Measurements from ENCODE around the gene SLC4A8. TPM values are rescaled to one million over a fixed set of nuclear protein-coding genes. Genes with fewer than 3 reads are reported as not detected.

Gene SLC4A8
- total RNA-seq, 1 donor from 2014 or later: 18.5 TPM

DNA sequence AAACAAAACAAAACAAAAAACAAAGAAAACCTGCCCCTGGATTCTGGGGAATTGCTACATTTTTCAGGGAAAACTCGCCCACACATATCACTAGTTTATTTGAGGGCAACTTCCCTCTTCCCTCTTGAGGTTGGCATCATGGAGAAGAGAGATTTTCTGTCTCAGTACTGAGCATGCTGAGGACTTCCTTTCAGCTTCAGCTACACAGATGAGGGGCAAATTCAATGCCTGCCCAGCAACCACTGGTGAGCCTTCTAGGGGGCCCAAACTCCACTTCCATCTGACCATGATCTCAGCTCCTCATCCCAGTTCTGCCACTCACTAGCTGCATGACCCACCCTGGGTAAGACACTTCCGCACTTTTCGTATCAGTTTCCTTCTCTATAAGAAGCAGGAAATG lies 103.3 kb downstream of the SLC4A8 start:
- no peaks in the 10 kb centered on the region for H3K9me3 Mint-ChIP-seq
- H3K36me3 Mint-ChIP-seq: no peaks in the 10 kb centered on the region
- H3K27me3 Mint-ChIP-seq: peaks cover 9% of the 10 kb centered on the region
- TF ChIP-seq, protein P1, sequence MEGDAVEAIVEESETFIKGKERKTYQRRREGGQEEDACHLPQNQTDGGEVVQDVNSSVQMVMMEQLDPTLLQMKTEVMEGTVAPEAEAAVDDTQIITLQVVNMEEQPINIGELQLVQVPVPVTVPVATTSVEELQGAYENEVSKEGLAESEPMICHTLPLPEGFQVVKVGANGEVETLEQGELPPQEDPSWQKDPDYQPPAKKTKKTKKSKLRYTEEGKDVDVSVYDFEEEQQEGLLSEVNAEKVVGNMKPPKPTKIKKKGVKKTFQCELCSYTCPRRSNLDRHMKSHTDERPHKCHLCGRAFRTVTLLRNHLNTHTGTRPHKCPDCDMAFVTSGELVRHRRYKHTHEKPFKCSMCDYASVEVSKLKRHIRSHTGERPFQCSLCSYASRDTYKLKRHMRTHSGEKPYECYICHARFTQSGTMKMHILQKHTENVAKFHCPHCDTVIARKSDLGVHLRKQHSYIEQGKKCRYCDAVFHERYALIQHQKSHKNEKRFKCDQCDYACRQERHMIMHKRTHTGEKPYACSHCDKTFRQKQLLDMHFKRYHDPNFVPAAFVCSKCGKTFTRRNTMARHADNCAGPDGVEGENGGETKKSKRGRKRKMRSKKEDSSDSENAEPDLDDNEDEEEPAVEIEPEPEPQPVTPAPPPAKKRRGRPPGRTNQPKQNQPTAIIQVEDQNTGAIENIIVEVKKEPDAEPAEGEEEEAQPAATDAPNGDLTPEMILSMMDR (conservative IDR thresholded peaks at IDR 0.05): no peak
- H3K4me3 Mint-ChIP-seq: no peak overlapping the region
- no peak overlapping the region for H3K27ac Mint-ChIP-seq
- peaks cover 9% of the 10 kb centered on the region for H3K4me1 Mint-ChIP-seq (ENCODE audit: unreplicated experiment)
- DNase-seq (ENCODE audit: extremely low spot score, unreplicated experiment): no peak

DNA sequence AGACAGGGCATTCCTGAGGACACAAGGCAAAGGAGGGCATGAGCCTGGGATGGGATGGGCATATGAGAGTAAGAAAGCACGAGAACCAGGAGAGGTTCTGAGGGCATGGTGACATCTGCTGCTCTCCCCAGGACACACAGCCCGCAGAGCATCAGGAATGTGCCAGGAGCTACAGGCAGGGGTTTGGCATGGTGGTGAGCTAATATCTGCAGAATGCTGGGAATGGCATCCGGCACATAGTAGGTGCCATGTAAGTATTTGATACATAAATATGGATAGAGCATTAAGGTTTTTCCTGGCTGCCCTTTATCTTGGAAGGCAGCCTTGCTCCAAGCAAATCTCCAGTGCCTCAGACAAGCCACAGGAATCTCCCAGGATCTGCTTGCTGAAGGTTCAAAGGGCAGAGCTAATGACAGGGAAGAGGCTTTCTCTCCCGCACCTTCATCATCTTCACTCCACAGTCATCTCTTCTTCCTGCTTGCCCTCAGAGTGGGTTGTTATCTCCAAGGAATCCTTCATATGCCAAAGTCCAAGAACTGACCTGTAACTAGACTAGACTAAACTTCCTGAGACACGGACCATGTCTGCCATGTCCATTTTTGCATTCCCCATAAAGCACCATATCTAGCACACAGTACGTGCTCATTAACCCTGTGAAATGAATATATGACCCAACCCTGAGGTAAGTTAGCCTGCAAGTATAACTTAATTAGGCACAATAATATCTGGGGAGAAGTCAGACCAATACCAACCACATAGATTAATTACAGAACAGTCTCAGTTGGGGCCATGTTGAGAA lies 104.4 kb downstream of the SLC4A8 start:
- no peaks in the 10 kb centered on the region for H3K9me3 Mint-ChIP-seq
- DNase-seq (ENCODE audit: extremely low spot score, unreplicated experiment): no peak
- H3K36me3 Mint-ChIP-seq: no peaks in the 10 kb centered on the region
- peaks cover 16% of the 10 kb centered on the region for H3K27me3 Mint-ChIP-seq
- TF ChIP-seq, protein P1 (conservative IDR thresholded peaks at IDR 0.05): no peak
- H3K27ac Mint-ChIP-seq: no peak overlapping the region
- H3K4me3 Mint-ChIP-seq: no peak overlapping the region
- H3K4me1 Mint-ChIP-seq (ENCODE audit: unreplicated experiment): peaks cover 9% of the 10 kb centered on the region

DNA sequence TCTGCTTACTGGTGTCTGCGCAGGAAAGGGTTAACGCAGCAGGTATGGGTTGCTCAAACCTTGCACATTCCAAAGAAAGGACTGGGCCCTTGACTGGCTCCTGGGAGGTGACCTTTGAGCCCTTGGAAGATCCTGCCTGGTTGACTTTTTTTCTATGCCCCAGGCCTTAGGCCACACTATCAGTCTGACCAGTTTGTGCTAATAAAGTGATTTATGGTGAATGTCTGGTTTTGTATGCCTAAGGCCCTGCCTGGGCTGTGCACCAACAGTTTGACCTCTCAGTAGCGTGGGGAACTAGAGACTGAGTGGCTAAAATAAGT lies 105.0 kb downstream of the SLC4A8 start:
- TF ChIP-seq, protein P1 (conservative IDR thresholded peaks at IDR 0.05): no peak
- peaks cover 9% of the 10 kb centered on the region for H3K4me1 Mint-ChIP-seq (ENCODE audit: unreplicated experiment)
- peaks cover 18% of the 10 kb centered on the region for H3K27me3 Mint-ChIP-seq
- H3K36me3 Mint-ChIP-seq: no peaks in the 10 kb centered on the region
- no peak overlapping the region for H3K27ac Mint-ChIP-seq
- no peaks in the 10 kb centered on the region for H3K9me3 Mint-ChIP-seq
- no peak overlapping the region for H3K4me3 Mint-ChIP-seq
- DNase-seq (ENCODE audit: extremely low spot score, unreplicated experiment): no peak

DNA sequence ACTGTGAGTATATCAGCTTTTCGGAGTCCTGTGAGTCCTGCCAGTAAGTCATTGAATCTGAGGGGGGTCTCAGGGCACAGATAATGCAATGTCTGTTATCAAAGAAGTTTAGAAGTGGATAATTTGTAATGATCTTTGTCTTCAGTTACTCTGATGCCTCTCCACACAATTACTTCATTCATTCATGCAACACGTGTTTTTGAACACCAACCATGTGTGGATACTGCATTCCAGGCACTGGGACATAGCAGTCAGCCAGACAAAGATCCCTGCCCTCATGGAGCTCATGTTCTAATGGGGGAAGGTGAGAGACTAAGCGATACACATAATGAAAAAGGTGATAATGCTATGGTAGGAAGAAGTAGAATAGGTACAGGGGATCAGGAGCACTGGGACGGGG lies 105.6 kb downstream of the SLC4A8 start:
- Mint-ChIP-seq H3K36me3 (no peaks in the 10 kb centered on the region), H3K27ac (no peak overlapping the region), H3K9me3 (no peaks in the 10 kb centered on the region), H3K27me3 (peaks cover 21% of the 10 kb centered on the region), H3K4me1 (ENCODE audit: unreplicated experiment) (peaks cover 9% of the 10 kb centered on the region), H3K4me3 (no peak overlapping the region)
- TF ChIP-seq, protein P1 (conservative IDR thresholded peaks at IDR 0.05): no peak
- DNase-seq (ENCODE audit: extremely low spot score, unreplicated experiment): no peak

DNA sequence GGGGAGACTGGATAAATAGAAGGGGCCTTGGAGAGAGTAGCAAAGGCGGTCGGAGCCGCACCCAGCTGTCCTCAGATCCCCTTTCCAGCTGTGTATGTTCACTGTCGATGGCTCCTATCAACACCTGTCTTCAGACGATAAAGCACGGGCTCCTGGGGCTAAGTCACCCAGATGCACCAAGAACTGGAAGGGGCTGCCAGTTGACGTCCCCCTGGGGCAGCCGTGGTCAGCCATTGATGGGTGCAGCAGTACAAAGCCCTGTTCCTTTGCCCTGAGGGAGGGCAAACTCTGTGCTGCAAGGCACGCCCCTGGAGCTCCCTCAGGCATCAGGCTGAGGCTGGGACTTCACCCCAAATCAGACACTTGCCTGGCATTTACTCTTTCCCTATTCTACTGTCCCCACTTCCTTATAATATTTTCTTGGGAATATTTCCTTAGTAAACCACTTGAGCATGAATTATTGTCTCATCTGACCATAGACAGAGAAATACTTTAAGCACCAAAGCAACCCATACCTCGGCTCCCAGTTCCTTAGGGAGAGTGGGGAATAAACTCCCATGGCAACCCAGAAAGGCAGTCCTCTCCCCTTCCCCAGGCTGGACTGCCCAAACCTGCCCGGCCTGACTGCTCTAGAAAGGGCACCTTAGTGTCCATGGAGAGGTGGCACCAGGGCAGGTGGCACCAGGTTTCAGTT lies 106.8 kb downstream of the SLC4A8 start:
- no peaks in the 10 kb centered on the region for H3K9me3 Mint-ChIP-seq
- peak overlapping the region; percentile 64 for H3K4me3 Mint-ChIP-seq
- TF ChIP-seq, protein P1 (conservative IDR thresholded peaks at IDR 0.05): no peak
- peaks cover 9% of the 10 kb centered on the region for H3K4me1 Mint-ChIP-seq (ENCODE audit: unreplicated experiment)
- H3K36me3 Mint-ChIP-seq: no peaks in the 10 kb centered on the region
- DNase-seq (ENCODE audit: extremely low spot score, unreplicated experiment): no peak
- H3K27ac Mint-ChIP-seq: peak overlapping the region; percentile 2
- H3K27me3 Mint-ChIP-seq: peaks cover 28% of the 10 kb centered on the region

All from type B pancreatic cell (in vitro differentiated cells).